Measurements from ENCODE around the gene HEY2.
A peak's percentile ranks its signal among the peaks of the same experiment; 100 is the strongest.

The HEY2 gene

GRCh38 chr6:125797120-125797885 is 47.9 kb downstream of the HEY2 start:
- no peaks in the 10 kb centered on the region for H3K36me3 ChIP-seq (replicated peaks; ENCODE audit: insufficient read depth, low read length)
- H3K79me2 ChIP-seq (ENCODE audit: low read length): 0 out of 2 replicates have a peak, but pooled peaks cover 7% of the 10 kb centered on the region
- no peaks in the 10 kb centered on the region for H3K9me3 ChIP-seq (replicated peaks; ENCODE audit: insufficient read depth, low read length)
- H3K4me3 ChIP-seq (ENCODE audit: low read length): no peak overlapping the region
- H3K9me2 ChIP-seq (replicated peaks; ENCODE audit: insufficient read depth, low read length): no peaks in the 10 kb centered on the region
- no peak overlapping the region for H2AFZ ChIP-seq (ENCODE audit: low read length)
- peaks cover 24% of the 10 kb centered on the region for H3K4me1 ChIP-seq (ENCODE audit: low read length)
- no peaks in the 10 kb centered on the region for H4K20me1 ChIP-seq (ENCODE audit: insufficient read depth, low read length)
- no peak for DNase-seq
- H3K27ac ChIP-seq (ENCODE audit: low read length): no peak overlapping the region
- peak overlapping the region; percentile 23; the same call in 1 of the 2 replicates for H3K4me2 ChIP-seq (ENCODE audit: low read depth, low read length)
- no peak overlapping the region for H3K9ac ChIP-seq (ENCODE audit: low read length)
- no peaks in the 10 kb centered on the region for H3K27me3 ChIP-seq (replicated peaks; ENCODE audit: insufficient read depth, low read length)
- no peak for TF ChIP-seq EZH2phosphoT487 (IDR thresholded peaks at IDR 0.05; ENCODE audit: low read length)
- TF ChIP-seq EZH2 (optimal IDR thresholded peaks at IDR 0.05; ENCODE audit: low read depth, low read length): no peak
- no peak for TF ChIP-seq CTCF (IDR thresholded peaks at IDR 0.05; ENCODE audit: low read length)
- no peaks in the 10 kb centered on the region for H3F3A ChIP-seq (ENCODE audit: insufficient read depth, low read length)

- Histone ChIP-seq H3K79me2 (ENCODE audit: low read length) (no peaks in the 10 kb centered on the region), H3K4me3 (ENCODE audit: low read length) (no peak overlapping the region), H3F3A (ENCODE audit: insufficient read depth, low read length) (no peaks in the 10 kb centered on the region), H3K9ac (ENCODE audit: low read length) (no peak overlapping the region), H3K4me2 (ENCODE audit: low read depth, low read length) (peak overlapping the region; percentile 23; the same call in 1 of the 2 replicates), H3K9me2 (replicated peaks; ENCODE audit: insufficient read depth, low read length) (no peaks in the 10 kb centered on the region), H3K36me3 (replicated peaks; ENCODE audit: insufficient read depth, low read length) (no peaks in the 10 kb centered on the region), H4K20me1 (ENCODE audit: insufficient read depth, low read length) (no peaks in the 10 kb centered on the region), H3K4me1 (ENCODE audit: low read length) (peaks cover 28% of the 10 kb centered on the region), H3K27ac (ENCODE audit: low read length) (no peak overlapping the region), H3K27me3 (replicated peaks; ENCODE audit: insufficient read depth, low read length) (no peaks in the 10 kb centered on the region), H3K9me3 (replicated peaks; ENCODE audit: insufficient read depth, low read length) (no peaks in the 10 kb centered on the region), H2AFZ (ENCODE audit: low read length) (no peak overlapping the region)
- TF ChIP-seq EZH2phosphoT487 (IDR thresholded peaks at IDR 0.05; ENCODE audit: low read length) (no peak), CTCF (IDR thresholded peaks at IDR 0.05; ENCODE audit: low read length) (no peak), EZH2 (optimal IDR thresholded peaks at IDR 0.05; ENCODE audit: low read depth, low read length) (no peak)
- no peak for DNase-seq
Observed at GRCh38 chr6:125797886-125798444, 48.5 kb downstream of the HEY2 start.

GRCh38 chr6:125798734-125799508 is 49.5 kb downstream of the HEY2 start:
- H3K4me1 ChIP-seq (ENCODE audit: low read length): peaks cover 31% of the 10 kb centered on the region
- no peak overlapping the region for H2AFZ ChIP-seq (ENCODE audit: low read length)
- peak overlapping the region; percentile 24; the same call in 1 of the 2 replicates for H3K27ac ChIP-seq (ENCODE audit: low read length)
- no peaks in the 10 kb centered on the region for H3K36me3 ChIP-seq (replicated peaks; ENCODE audit: insufficient read depth, low read length)
- no peaks in the 10 kb centered on the region for H3K9me3 ChIP-seq (replicated peaks; ENCODE audit: insufficient read depth, low read length)
- no peaks in the 10 kb centered on the region for H3K27me3 ChIP-seq (replicated peaks; ENCODE audit: insufficient read depth, low read length)
- H3K4me2 ChIP-seq (ENCODE audit: low read depth, low read length): peak overlapping the region; percentile 42; the same call in 1 of the 2 replicates
- H3K4me3 ChIP-seq (ENCODE audit: low read length): no peak overlapping the region
- H3K9ac ChIP-seq (ENCODE audit: low read length): no peak overlapping the region
- no peaks in the 10 kb centered on the region for H3K9me2 ChIP-seq (replicated peaks; ENCODE audit: insufficient read depth, low read length)
- TF ChIP-seq EZH2phosphoT487 (IDR thresholded peaks at IDR 0.05; ENCODE audit: low read length) (no peak), EZH2 (optimal IDR thresholded peaks at IDR 0.05; ENCODE audit: low read depth, low read length) (no peak), CTCF (IDR thresholded peaks at IDR 0.05; ENCODE audit: low read length) (no peak)
- DNase-seq: peak; percentile 32
- H3K79me2 ChIP-seq (ENCODE audit: low read length): no peaks in the 10 kb centered on the region
- H4K20me1 ChIP-seq (ENCODE audit: insufficient read depth, low read length): no peaks in the 10 kb centered on the region
- no peaks in the 10 kb centered on the region for H3F3A ChIP-seq (ENCODE audit: insufficient read depth, low read length)
